Fibroblast of villous mesenchyme (primary cell): ENCODE measurements around the gene ENSA. TPM values are rescaled to one million over a fixed set of nuclear protein-coding genes. Genes with fewer than 3 reads are reported as not detected.
"Not testable (repeated sequence)": the region's sequence is repeated elsewhere in the genome, so short reads cannot be mapped to it uniquely, and the experiment has no call there.

Experiments used
- DNase-seq: peaks from one replicate; pipeline ENCODE4 v3.0.0-alpha.2; 2010; ENCODE audit warnings: low read depth
- H3K4me3 ChIP-seq: 2 replicates; pipeline ENCODE4 v1.5.1; 2011; ENCODE audit warnings: low read depth, mild to moderate bottlenecking, low read length
- small RNA-seq: library from RNA; depleted of rRNA; stranded (forward); fragments of <200 nt; gene quantifications from one replicate; pipeline ENCODE3, GENCODE V24; 2012
- total RNA-seq: library from RNA; depleted of rRNA; stranded (reverse); fragments of >200 nt; gene quantifications from 2 replicates; pipeline ENCODE4 v1.2.3, GENCODE V29; 2012
- TF ChIP-seq, protein P1 (sequence below): IDR thresholded peaks from 2 replicates; pipeline ENCODE4 v1.5.1; 2012; ENCODE audit warnings: low read depth, mild to moderate bottlenecking, low read length; ENCODE audit not compliant: insufficient read depth

Gene ENSA
- total RNA-seq, 1 donor, result 78.6 TPM

DNA sequence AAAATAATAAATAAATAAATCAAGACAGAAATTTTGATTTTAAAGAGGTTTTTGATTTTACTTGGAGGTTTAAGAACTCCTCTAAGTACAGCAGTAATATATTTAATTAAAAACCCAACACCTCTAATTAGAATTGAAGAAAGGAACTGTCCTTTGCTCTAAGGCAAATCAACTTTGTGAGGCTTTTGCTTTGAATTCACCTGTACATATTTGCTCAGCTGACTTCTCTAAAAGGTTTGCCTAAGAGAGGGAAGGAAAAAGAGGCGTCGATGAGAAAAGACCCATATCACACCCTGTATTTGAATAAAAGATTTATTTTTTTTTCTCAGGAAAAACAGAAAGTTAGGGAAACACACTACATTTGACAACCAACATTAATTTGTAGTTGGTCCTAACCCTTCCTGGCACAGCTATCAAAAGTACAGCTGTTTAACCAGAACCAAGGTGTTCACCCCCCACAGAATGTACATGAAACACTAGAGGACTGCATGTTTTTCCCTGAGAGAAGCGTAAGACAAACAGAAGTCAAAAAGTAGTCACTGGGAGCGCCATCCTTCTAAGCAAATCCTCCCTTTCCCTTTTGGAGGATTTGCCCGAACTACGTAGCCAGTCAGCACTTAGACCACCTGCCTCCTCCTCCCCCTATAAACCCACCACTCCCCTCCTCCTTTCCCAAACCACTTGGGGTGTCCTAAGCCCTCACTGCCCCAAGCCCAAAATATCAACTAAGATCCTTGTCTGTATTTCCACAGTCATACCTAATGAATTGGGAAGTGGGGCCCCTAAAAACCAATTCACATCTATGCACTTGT is 54.9 kb downstream of the ENSA start:
- DNase-seq, result no peak
- TF ChIP-seq, protein P1, sequence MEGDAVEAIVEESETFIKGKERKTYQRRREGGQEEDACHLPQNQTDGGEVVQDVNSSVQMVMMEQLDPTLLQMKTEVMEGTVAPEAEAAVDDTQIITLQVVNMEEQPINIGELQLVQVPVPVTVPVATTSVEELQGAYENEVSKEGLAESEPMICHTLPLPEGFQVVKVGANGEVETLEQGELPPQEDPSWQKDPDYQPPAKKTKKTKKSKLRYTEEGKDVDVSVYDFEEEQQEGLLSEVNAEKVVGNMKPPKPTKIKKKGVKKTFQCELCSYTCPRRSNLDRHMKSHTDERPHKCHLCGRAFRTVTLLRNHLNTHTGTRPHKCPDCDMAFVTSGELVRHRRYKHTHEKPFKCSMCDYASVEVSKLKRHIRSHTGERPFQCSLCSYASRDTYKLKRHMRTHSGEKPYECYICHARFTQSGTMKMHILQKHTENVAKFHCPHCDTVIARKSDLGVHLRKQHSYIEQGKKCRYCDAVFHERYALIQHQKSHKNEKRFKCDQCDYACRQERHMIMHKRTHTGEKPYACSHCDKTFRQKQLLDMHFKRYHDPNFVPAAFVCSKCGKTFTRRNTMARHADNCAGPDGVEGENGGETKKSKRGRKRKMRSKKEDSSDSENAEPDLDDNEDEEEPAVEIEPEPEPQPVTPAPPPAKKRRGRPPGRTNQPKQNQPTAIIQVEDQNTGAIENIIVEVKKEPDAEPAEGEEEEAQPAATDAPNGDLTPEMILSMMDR, result no peak
- H3K4me3 ChIP-seq, result peak overlapping the region; percentile 95

DNA sequence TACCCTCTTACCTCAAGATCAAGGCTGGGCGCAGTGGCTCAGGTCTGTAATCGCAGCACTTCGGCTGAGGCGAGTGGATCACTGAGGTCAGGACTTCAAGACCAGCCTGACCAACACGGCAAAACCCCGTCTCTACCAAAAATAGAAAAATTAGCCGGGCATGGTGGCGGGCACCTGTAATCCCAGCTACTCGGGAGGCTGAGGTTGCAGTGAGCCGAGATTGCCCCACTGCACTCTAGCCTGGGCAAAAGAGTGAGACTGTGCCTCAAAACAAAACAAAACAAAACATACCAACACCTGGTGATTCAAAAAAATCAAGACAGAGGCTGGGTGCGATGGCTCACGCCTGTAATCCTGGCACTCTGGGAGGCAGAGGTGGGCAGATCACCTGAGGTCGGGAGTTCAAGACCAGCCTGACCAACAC is 55.8 kb downstream of the ENSA start:
- H3K4me3 ChIP-seq, result peak overlapping the region; percentile 23
- not testable (repeated sequence) for DNase-seq

DNA sequence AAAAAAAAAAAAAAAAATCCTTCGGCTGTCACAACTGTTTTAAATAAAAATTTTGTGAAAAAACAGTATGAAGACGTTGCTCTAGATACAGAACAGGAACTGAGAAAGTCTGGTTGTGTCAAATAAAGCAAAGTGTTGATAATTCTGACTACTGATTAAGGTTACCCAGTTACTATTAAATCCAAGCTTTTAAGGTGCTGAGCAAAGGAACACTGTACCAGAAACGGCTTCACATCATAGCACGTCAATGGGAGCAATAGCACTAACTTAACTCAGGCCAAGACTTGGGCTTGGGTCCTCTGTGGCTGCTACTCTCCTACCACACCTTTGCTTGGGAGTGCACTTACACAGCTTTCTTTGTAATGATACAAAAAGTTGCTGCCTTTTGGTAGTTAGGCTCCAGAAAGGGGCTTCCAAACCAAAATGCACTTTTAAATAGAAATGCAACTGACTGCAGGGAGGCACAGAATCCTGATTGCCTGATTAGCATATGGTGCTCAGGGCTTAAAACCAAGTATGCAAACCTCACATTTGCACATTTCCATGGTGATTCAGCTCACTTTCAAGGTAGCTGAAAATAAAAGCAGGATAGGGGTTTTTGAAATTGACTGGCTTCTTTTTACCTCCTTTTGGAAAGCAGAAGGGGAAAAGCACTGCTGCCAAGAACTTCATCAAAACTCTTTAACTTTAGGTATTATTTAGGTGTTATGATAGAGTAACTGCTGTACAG is 56.3 kb downstream of the ENSA start:
- DNase-seq, result no peak

More for the DNA sequence above, 56.3 kb downstream of the ENSA start:
- H3K4me3 ChIP-seq, result peak overlapping the region; percentile 23
- TF ChIP-seq, protein P1, result no peak

Small RNA genes within 50 kb of the gene (small RNA-seq; reads per million reads assigned to genes)
- gene RF00015, result not detected
- not detected for gene RF00561

Other genes with a start within 250 kb of the ENSA start
- gene TARS2, start 142.2 kb downstream of the ENSA start, total RNA-seq, result 17.3 and 18.4 TPM in 2 replicates
- 20.3 and 24.5 TPM in 2 replicates for gene ECM1, start 121.5 kb downstream of the ENSA start, total RNA-seq
- 0.64 and 1.3 TPM in 2 replicates for gene FALEC, start 113.9 kb downstream of the ENSA start, total RNA-seq
- 2.9 and 8.6 TPM in 2 replicates for gene ADAMTSL4, start 80.2 kb downstream of the ENSA start, total RNA-seq
- gene MCL1, start 50.0 kb downstream of the ENSA start, total RNA-seq, result 218 and 272 TPM in 2 replicates
- gene GOLPH3L, start 67.5 kb upstream of the ENSA start, total RNA-seq, result 9.3 and 17.7 TPM in 2 replicates
- gene HORMAD1, start 91.3 kb upstream of the ENSA start, total RNA-seq, result 0.43 and 1.3 TPM in 2 replicates
- 4.7 and 7.4 TPM in 2 replicates for gene CTSS, start 136.2 kb upstream of the ENSA start, total RNA-seq
- gene CTSK, start 178.6 kb upstream of the ENSA start, total RNA-seq, result 137 and 139 TPM in 2 replicates
- gene ARNT, start 247.0 kb upstream of the ENSA start, total RNA-seq, result 44.1 and 46.6 TPM in 2 replicates